ENCODE results near the gene WFIKKN1. TPM values are rescaled to one million over a fixed set of nuclear protein-coding genes. Genes with fewer than 3 reads are reported as not detected.

WFIKKN1 gene
- total RNA-seq, 1 donor from 2014 or later: 0.41 TPM

DNA sequence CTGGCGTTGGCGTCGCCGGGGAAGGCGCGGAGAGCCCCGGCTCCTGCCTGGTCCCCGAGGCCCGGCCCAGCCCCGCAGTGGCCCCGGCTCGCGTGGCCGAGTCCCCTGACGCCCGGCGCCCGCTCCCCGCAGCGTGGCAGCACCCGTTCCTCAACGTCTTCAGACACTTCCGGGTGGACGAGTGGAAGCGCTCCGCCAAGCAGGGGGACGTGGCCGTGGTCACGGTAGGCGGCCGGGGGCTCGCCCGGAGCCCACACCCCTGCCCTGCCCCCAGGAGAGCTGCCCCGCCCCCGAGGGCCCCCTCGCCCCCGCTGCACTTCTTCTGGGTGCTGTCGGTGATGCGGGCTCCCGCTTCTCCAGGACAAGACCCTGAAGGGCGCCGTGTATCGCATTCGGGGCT is 18.8 kb downstream of the WFIKKN1 start:
- peak in 1 of 2 donors; percentile 63 for DNase-seq (ENCODE audit: low spot score in 2 of 2)

GRCh38 chr16:651844-652243 is 21.1 kb downstream of the WFIKKN1 start:
- FAIRE-seq (no peak), DNase-seq (ENCODE audit: low spot score in 2 of 2) (no peak)

More for the DNA sequence above, 18.8 kb downstream of the WFIKKN1 start:
- FAIRE-seq: no peak

DNA sequence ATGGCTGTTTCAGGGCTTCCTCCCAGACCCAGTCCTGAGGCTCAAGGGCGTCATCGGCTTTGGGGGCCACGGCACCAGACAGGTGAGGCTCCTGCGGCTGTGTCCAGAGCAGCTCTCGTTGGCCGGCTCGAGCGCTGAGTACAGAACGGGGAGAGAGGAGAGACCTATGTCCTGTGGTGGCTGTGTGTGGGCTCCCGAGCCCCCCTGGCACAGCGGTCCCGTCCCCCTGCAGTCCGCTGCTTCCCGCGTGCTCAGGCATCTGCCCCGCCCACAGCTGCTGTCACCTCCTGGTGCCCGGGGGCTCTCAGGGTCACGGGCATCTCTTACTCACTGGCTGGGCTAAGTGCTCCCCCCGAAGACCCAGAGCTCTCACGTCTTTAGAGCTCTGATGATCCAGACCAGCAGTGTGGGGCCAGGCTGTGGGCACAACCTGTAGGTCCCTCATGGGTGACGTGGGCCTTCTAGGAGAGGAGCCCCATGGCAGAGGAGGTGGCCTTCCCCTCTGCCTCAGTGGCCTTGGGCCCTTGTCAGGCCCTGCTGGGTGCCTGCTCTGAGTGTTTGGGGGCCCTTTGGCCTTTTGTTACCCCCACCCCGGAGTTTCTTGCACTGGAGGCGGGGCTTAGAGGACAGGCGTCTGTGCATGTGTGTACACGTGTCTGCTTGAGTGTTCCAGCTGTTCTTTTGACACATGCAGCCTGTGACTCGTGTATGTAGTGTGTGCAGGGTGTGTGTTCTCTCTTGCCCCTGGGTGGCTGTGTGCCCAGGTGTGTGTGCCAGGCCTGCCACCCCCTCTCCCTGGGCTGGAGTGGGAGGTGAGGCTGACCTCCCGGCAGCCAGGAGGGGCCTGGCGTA is 21.9 kb downstream of the WFIKKN1 start:
- DNase-seq (ENCODE audit: low spot score in 2 of 2) (no peak), FAIRE-seq (no peak)

DNA sequence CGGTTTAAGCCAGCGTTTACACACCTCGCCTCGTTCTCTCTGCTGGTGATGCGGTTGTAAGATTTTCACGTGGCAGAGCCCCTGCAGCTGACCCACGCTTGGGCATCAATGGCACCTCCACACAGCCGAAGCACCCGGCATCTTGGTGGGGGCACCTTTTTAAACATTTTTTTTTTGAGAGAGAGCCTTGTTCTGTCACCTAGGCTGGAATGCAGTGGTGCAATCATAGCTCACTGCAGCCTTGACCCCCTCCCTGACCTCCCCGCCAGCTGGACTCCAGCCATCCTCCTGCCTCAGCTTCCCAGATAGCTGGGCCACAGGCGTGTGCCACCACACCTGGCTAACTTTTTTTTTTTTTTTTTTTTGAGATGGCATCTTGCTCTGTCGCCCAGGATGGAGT is 23.2 kb downstream of the WFIKKN1 start:
- DNase-seq (ENCODE audit: low spot score in 2 of 2): no peak
- FAIRE-seq: no peak

- DNase-seq (ENCODE audit: low spot score in 2 of 2): no peak
- no peak for FAIRE-seq
These were observed 26.7 kb downstream of the WFIKKN1 start for GRCh38 chr16:657487-657886.

DNA sequence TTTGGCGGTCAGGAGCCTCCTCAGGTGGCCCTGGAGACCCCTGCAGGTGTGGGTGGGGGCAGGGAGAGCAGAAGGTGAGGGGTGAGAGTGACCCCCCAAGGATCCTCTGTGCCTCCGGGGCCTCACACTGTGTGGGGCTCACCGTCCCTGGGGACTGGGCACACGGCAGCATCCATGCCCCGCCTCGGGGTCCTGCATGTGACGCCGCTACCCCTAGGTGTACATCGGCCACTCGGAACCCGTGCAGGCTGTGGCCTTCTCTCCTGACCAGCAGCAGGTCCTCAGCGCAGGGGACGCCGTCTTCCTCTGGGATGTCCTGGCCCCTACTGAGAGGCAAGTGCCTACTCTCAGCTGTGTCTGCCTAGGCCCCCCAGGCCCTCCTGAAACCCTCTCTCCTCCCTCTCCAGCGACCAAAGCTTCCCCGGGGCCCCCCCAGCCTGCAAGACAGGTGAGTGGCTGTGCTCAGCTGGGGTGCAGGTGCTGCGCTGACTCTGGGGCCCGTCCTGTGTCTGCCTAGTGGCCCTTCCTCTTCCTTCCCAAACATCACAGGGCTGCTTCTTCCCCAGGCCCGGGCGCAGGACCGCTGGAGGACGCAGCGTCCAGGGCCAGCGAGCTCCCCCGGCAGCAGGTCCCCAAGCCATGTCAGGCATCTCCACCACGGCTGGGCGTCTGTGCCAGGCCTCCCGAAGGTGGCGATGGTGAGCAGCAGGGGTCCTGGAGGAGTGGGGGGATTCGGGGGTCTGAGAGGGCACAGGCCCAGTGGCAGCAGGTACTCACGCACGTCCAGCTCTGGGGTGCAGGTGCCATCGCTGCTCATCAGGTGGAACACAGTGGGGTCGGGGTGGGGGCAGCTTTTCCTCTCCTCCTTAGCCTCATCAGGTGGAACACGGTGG is 28.1 kb downstream of the WFIKKN1 start:
- FAIRE-seq (no peak), DNase-seq (ENCODE audit: low spot score in 2 of 2) (no peak)

DNA sequence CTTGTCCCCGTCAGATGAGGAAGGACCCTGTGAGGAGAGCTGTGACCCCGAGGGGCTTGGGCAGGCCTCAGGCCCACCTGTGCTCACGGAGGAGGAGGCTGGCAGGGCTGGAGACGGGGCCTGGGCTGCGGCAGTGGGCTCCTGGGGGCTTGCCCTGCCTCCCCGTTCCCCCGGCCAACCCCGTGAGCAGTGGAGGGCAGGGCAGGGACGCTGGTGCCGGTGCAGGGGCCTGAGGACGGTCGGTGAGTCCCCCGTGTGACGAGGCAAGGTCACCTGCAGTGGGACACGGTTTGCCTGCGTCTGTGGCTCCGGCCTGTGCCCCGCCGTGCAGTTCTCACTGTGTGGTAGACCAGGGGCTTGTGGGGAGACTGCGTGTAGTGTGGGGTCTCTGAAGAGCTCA is 28.8 kb downstream of the WFIKKN1 start:
- FAIRE-seq (no peak), DNase-seq (ENCODE audit: low spot score in 2 of 2) (no peak)

- no peak for FAIRE-seq
- no peak for DNase-seq (ENCODE audit: low spot score in 2 of 2)
These were observed 29.3 kb downstream of the WFIKKN1 start for GRCh38 chr16:660132-660458.

DNA sequence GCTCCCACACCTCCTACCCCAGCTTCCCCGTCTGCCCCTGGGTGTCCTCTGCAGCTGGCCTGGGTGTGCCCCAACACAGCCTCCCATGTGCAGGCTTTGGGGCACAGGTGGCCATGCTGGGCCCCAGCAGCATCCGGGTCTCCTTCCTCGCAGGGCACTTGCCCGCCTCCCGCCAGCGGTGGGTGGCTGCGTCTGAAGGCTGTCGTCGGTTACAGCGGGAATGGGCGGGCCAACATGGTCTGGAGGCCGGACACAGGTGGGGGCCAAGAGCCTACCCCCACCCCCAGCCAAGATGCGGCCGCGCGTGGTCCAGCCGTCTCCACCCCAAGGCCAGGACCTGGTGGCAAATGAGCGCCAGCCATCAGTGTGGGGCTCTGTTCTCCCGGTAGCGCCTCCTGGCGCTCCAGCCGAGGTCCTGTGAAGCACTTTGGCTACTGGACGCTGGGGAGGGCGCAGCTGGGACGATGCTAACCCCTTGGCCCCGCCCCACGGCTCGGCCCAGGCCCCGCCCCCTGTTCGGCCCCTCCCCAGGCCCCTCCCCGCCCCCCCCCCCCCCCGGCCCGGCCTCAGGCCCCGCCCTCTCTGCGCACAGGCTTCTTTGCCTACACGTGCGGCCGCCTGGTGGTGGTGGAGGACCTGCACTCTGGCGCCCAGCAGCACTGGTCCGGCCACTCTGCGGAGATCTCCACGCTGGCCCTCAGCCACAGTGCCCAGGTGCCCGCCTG is 29.8 kb downstream of the WFIKKN1 start:
- no peak for FAIRE-seq

DNA sequence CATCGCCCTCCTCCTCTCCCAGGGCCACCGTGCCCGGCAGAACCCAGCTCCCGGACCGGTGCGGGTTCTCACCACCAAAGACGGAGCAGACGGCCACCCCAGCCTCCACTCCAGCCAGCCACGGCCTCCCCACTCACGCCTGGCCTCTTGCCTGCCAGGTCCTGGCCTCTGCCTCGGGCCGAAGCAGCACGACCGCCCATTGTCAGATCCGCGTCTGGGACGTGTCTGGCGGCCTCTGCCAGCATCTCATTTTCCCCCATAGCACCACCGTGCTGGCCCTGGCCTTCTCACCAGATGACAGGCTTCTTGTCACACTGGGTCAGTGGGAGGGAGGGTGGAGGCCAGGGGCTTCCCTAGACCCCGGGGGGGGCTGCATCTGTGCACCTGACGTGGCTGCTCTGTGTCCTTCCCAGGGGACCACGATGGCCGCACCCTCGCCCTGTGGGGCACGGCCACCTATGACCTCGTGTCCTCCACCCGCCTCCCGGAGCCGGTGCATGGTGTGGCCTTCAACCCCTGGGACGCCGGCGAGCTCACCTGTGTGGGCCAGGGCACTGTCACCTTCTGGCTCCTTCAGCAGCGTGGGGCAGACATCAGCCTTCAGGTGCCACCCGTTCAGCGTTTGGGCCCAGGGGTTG is 30.5 kb downstream of the WFIKKN1 start:
- FAIRE-seq (no peak), DNase-seq (ENCODE audit: low spot score in 2 of 2) (no peak)

More for the DNA sequence above, 29.8 kb downstream of the WFIKKN1 start:
- DNase-seq (ENCODE audit: low spot score in 2 of 2): peak; percentile 95 to 96

DNA sequence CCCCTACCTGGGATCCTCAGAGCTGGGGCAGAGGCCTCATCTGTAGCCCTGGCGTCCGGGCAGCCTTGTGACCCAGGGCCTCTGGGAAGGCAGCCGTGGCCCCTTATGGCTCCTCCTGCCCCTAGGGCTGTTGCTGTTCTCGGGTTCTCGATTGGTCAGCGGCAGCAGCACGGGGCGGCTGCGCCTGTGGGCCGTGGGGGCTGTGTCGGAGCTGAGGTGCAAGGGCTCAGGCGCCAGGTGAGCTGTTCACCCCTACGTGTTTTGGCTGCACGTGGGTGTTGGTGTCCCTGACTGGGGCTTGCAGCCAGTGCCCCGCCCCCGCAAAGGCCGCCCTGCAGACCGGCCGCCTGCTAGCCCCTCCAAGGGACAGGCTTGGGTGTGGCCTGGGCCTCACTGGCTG is 31.3 kb downstream of the WFIKKN1 start:
- DNase-seq (ENCODE audit: low spot score in 2 of 2): no peak
- no peak for FAIRE-seq

DNA sequence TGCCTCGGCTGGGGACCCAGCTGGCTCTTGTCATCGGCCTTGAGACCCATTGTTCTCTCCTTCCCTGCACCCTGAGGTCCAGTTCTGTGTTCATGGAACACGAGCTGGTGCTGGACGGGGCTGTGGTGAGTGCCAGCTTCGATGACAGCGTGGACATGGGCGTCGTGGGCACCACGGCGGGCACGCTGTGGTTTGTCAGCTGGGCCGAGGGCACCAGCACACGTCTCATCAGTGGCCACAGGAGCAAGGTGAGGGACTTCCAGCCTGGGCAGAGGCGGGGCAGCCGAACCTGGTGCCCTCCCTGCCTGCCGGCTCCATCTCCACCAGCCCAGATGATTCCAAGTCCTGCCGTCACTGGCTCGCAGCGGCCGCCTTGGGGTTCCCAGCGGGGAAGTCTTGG is 31.8 kb downstream of the WFIKKN1 start:
- FAIRE-seq (no peak), DNase-seq (ENCODE audit: low spot score in 2 of 2) (no peak)

GRCh38 chr16:666572-666971 is 35.8 kb downstream of the WFIKKN1 start:
- no peak for DNase-seq (ENCODE audit: low spot score in 2 of 2)
- no peak for FAIRE-seq

- no peak for FAIRE-seq
- no peak for DNase-seq (ENCODE audit: low spot score in 2 of 2)
These were observed 36.5 kb downstream of the WFIKKN1 start for GRCh38 chr16:667113-667779.

DNA sequence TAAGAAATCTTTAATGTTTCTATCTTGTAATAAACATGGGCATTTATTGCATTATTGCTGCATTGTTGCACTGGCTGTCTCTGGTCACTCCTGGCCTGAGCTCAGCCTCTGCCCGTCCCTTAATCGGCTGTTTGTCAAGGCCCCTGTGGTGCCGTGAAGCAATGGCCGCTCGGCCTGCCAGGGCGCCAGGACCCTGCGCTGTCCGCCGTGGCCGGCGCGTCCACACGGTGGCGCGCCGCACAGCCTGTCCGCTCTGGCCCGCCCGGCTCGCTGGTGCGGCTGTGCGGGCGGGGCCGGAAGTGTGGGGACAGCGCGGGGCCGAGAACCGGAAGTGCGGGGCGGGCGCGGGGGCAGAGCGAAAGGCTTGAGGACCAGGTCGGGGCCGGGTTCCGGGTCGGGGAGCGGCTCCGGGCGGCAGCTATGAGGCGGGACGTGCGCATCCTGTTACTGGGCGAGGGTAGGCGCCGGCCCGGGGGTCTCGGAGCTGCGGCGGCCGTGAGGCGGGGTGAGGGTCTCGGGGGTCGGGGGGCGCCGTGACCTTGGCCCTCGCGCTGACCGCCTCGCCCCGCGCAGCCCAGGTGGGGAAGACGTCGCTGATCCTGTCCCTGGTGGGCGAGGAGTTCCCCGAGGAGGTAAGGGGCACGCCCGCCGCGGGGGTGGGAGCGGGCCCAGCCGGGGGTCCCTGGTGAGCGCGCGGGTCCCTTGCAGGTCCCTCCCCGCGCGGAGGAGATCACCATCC is 37.2 kb downstream of the WFIKKN1 start, which contains the start of gene RHOT2:
Gene RHOT2, plus strand, starts transcription at position 353 of the 739 bp plus-strand sequence. Its CDS starts 68 bp downstream, at position 421.
- DNase-seq (ENCODE audit: low spot score in 2 of 2) (peak; percentile 95), FAIRE-seq (no peak)

DNA sequence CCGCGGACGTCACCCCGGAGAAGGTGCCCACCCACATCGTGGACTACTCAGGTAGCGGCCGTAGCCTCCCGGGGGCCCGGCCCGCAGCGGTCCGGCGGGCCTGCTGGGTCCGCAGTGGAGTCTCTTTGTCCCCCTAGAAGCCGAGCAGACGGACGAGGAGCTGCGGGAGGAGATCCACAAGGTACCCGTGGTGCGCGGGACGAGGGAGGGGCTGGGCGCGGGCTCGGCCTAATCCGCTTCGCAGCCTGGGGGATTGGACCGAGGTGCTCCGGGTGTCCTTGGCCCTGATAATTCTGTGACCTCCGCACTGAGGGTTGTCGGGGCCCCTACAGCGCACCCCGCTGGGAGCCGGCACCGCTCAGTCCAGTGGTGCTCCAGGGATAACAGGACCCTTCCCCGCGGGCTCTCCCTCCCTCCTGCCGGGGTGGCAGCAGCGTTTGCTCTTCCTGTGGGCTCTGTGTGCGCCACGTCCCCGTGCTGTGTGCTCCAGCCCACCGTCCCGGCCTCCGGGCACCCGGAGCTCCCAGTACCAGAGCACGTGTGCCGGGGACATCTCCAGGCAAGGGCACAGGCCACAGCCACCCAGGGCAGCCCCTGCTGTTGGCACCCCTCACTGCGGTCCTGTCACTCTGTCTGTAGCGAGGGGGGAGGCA is 37.9 kb downstream of the WFIKKN1 start:
- no peak for DNase-seq (ENCODE audit: low spot score in 2 of 2)

DNA sequence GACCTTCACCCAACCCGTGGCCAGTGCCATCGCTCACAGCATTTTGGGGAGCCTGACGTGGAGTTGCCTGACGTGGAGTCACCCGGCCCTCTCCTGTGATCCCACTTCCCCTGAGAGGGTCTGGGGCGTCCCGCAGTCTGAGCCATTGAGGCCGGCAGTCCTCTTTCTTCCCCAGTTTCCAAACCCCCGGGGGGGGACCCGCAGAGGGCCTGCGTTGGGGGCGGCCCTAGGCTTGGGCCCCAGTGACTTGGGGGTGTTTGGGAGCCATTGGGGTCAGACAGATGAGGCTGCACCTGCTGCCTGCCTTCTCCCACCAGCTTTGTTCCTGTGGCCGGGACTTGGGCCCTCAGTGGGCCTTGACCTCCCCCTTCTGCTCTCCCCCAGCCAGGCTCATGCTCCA is 38.9 kb downstream of the WFIKKN1 start:
- FAIRE-seq (no peak), DNase-seq (ENCODE audit: low spot score in 2 of 2) (no peak)

More for the DNA sequence above, 37.9 kb downstream of the WFIKKN1 start:
- FAIRE-seq: no peak
